GM12874 (cell line): ENCODE measurements around the gene SLC30A3.

ENCODE experiments used
- CTCF ChIP-seq: IDR thresholded peaks from 2 replicates; pipeline ENCODE4 v1.5.1; 2011; ENCODE audit warnings: low read depth, mild to moderate bottlenecking, control low read depth, low read length, moderate library complexity; ENCODE audit not compliant: insufficient read depth

SLC30A3 gene

GRCh38 chr2:27261241-27261925, 1.5 kb downstream of the SLC30A3 start:
- TF ChIP-seq CTCF, result no peak

GRCh38 chr2:27258051-27258450, 4.8 kb downstream of the SLC30A3 start:
- no peak for TF ChIP-seq CTCF

GRCh38 chr2:27256855-27257454, 5.9 kb downstream of the SLC30A3 start:
- no peak for TF ChIP-seq CTCF

- no peak for TF ChIP-seq CTCF
Observed at GRCh38 chr2:27255660-27256059, 7.2 kb downstream of the SLC30A3 start.

- no peak for TF ChIP-seq CTCF
Observed at GRCh38 chr2:27255187-27255586, 7.7 kb downstream of the SLC30A3 start.

GRCh38 chr2:27251766-27252165, 11.1 kb downstream of the SLC30A3 start:
- no peak for TF ChIP-seq CTCF

- no peak for TF ChIP-seq CTCF
Observed at GRCh38 chr2:27250652-27251379, 12.0 kb downstream of the SLC30A3 start.
